ENCODE results near the gene ASB13.

Gene ASB13

DNA sequence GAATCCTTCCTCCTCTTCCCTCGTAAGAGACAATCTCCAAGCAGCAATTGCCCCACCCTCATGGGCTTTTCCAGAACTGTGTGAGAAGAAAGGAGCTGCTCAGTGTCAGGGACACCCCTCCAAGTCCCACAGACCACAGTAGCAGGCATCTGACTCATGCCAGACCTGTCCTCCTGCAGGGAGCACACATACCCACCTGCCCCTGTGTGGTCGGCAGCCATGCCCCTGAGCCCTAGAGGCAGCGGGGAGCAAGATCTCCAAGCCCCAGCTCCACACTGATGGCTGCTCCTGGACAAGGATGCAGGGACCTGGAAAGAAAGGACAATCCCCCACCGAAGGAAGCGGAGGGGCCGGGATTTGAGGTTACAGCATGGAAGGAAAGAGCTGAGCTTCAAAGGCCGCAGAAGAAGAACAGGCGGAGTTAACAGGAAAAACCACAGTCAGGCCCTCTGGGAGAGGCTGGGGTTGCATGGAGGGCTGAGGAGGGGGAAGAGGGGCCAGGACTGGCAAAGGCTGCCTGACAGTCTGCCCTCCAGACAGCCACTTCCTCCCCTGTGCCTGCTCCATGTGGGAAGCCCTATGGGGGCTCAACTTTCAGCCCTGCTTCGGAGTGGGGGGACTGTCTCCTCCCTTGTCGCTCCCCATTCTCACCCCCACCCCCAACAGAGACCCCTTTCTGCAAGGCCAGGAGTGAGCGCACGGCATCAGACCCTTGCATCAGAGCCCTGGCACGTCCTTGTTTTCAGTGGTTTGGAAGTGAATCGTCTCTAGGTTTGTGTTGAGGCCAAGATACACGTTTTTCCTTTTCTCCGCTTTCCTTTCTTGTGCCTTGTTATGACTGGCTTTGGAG lies 46.8 kb downstream of the ASB13 start:
- no peaks in the 10 kb centered on the region for H3K9me3 ChIP-seq (ENCODE audit: low read depth, low read length)
- no peak for DNase-seq (ENCODE audit: low read depth, low spot score)
- H3K4me3 ChIP-seq = no peak overlapping the region
- H3K36me3 ChIP-seq (ENCODE audit: insufficient read depth, low read length) = no peaks in the 10 kb centered on the region
- TF ChIP-seq POLR2AphosphoS5 (IDR thresholded peaks at IDR 0.05; ENCODE audit: borderline replicate concordance, low read depth, low read length) (no peak), EZH2 (IDR thresholded peaks at IDR 0.05) (no peak), FOXP2 (optimal IDR thresholded peaks at IDR 0.05; ENCODE audit: control extremely low read depth, extremely low read length, insufficient read depth) (no peak)
- H3K27ac ChIP-seq = no peak overlapping the region
- H3K9ac ChIP-seq (ENCODE audit: insufficient read length) = no peak overlapping the region

DNA sequence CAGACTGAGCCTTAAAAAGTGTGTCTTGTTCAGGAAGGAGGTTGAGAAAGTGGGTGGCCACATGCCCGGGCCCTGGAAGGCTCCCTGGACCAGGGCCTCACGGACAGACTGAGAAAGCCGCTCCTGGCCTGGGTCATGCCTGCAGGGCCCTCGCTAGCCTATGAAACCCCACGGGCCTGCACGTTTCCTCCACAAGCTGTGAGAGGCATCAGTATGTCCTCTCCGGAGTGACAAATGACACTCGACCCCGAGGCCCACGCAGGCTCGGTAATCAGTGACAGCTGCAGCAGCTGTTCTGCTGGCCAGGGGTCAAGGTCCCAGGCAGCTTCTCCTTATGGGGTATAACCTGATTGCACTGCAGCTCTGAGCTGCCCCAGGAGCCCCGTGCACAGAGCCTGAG lies 47.6 kb downstream of the ASB13 start:
- DNase-seq (ENCODE audit: low read depth, low spot score) = no peak
- H3K9ac ChIP-seq (ENCODE audit: insufficient read length) = no peak overlapping the region
- no peak for TF ChIP-seq FOXP2 (optimal IDR thresholded peaks at IDR 0.05; ENCODE audit: control extremely low read depth, extremely low read length, insufficient read depth)
- TF ChIP-seq EZH2 (IDR thresholded peaks at IDR 0.05) = no peak
- no peak for TF ChIP-seq POLR2AphosphoS5 (IDR thresholded peaks at IDR 0.05; ENCODE audit: borderline replicate concordance, low read depth, low read length)
- no peak overlapping the region for H3K27ac ChIP-seq
- no peaks in the 10 kb centered on the region for H3K36me3 ChIP-seq (ENCODE audit: insufficient read depth, low read length)
- H3K4me3 ChIP-seq = no peak overlapping the region
- no peaks in the 10 kb centered on the region for H3K9me3 ChIP-seq (ENCODE audit: low read depth, low read length)

DNA sequence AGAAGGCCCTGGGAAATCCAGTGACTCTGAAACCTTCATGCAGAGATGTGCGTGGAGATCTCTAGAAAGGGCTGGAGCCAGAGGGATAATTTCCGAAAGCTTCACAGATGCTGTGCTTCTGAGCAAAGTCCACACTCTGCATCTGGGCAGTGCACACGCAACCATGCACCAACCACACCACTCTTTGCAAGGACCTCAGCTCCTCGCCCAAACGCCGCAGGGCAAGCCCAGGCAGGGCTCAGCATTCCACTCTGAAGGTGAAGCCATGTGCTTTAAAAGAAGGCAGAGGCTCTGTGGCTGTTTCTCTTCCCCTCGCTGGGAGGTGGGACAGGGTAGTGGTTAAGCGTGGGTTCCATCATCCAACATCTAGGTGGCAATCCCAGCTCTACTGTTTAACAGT lies 48.4 kb downstream of the ASB13 start:
- no peaks in the 10 kb centered on the region for H3K9me3 ChIP-seq (ENCODE audit: low read depth, low read length)
- DNase-seq (ENCODE audit: low read depth, low spot score) = no peak
- no peak overlapping the region for H3K4me3 ChIP-seq
- H3K9ac ChIP-seq (ENCODE audit: insufficient read length) = no peak overlapping the region
- H3K27ac ChIP-seq = no peak overlapping the region
- TF ChIP-seq FOXP2 (optimal IDR thresholded peaks at IDR 0.05; ENCODE audit: control extremely low read depth, extremely low read length, insufficient read depth) (no peak), EZH2 (IDR thresholded peaks at IDR 0.05) (no peak), POLR2AphosphoS5 (IDR thresholded peaks at IDR 0.05; ENCODE audit: borderline replicate concordance, low read depth, low read length) (no peak)
- no peaks in the 10 kb centered on the region for H3K36me3 ChIP-seq (ENCODE audit: insufficient read depth, low read length)

DNA sequence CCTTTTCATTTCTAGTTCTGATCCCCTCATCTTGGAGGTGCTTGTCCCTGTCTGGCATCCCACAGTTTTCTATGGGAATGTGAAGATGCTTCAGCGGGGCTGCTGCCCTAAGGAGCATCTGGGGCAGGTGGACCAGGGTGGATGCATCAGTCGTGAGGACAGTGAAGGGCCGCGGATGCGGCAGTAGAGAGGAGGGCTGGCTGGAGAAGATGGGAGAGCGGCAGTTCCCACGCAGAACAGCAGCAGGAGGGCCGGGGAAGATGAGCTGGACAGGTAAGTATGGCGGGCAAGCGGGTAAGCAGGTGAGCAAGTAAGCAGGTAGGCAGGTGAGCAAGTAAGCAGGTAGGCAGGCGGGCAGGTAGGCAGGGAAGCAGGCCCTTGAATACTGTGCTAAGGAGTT lies 48.9 kb downstream of the ASB13 start:
- H3K27ac ChIP-seq = no peak overlapping the region
- DNase-seq (ENCODE audit: low read depth, low spot score) = no peak
- H3K4me3 ChIP-seq = no peak overlapping the region
- no peaks in the 10 kb centered on the region for H3K36me3 ChIP-seq (ENCODE audit: insufficient read depth, low read length)
- no peaks in the 10 kb centered on the region for H3K9me3 ChIP-seq (ENCODE audit: low read depth, low read length)
- TF ChIP-seq EZH2 (IDR thresholded peaks at IDR 0.05) = no peak
- no peak for TF ChIP-seq FOXP2 (optimal IDR thresholded peaks at IDR 0.05; ENCODE audit: control extremely low read depth, extremely low read length, insufficient read depth)
- no peak for TF ChIP-seq POLR2AphosphoS5 (IDR thresholded peaks at IDR 0.05; ENCODE audit: borderline replicate concordance, low read depth, low read length)
- no peak overlapping the region for H3K9ac ChIP-seq (ENCODE audit: insufficient read length)

DNA sequence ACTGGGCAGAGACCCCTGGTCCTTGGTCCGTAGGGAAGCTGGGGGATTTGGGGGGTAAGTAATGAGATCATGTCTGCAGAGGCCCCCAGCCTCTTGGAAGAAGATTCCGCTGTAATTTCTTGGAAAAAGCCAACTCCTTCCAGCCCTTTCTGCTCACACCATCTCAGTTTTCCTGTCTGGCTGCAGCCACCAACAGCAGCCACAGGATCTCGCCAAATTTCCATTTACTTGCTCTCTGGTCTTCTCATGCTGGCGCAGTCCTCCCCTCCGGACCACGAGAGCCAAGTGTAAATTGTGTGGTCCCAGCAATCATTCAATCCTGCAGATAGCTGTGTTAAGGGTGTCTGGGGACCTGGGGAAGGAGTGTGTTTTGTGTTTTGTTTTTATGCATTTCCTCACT lies 49.6 kb downstream of the ASB13 start:
- no peaks in the 10 kb centered on the region for H3K9me3 ChIP-seq (ENCODE audit: low read depth, low read length)
- H3K27ac ChIP-seq = no peak overlapping the region
- no peak overlapping the region for H3K9ac ChIP-seq (ENCODE audit: insufficient read length)
- no peak for DNase-seq (ENCODE audit: low read depth, low spot score)
- no peaks in the 10 kb centered on the region for H3K36me3 ChIP-seq (ENCODE audit: insufficient read depth, low read length)
- no peak overlapping the region for H3K4me3 ChIP-seq
- no peak for TF ChIP-seq EZH2 (IDR thresholded peaks at IDR 0.05)

DNA sequence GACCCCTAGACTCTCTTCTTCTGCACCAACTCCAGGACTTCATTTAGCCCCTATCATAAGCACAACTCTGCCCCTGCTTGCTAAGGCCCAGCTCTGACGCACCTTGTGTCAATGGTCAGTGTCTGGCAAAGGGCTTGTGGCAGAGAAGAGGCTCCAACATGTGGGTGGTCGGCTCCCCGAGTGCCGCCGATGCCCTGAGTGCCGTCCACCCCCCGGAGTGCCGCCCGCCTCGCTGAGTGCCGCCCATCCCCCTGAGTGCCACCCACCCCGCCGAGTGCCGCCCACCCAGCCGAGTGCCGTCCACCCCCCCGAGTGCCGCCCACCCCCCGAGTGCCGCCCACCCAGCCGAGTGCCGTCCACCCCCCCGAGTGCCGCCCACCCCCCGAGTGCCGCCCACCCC lies 50.3 kb downstream of the ASB13 start:
- no peaks in the 10 kb centered on the region for H3K36me3 ChIP-seq (ENCODE audit: insufficient read depth, low read length)
- no peaks in the 10 kb centered on the region for H3K9me3 ChIP-seq (ENCODE audit: low read depth, low read length)
- H3K9ac ChIP-seq (ENCODE audit: insufficient read length) = no peak overlapping the region
- no peak overlapping the region for H3K27ac ChIP-seq
- H3K4me3 ChIP-seq = no peak overlapping the region
- no peak for DNase-seq (ENCODE audit: low read depth, low spot score)
- TF ChIP-seq FOXP2 (optimal IDR thresholded peaks at IDR 0.05; ENCODE audit: control extremely low read depth, extremely low read length, insufficient read depth) (no peak), EZH2 (IDR thresholded peaks at IDR 0.05) (no peak), POLR2AphosphoS5 (IDR thresholded peaks at IDR 0.05; ENCODE audit: borderline replicate concordance, low read depth, low read length) (no peak)

DNA sequence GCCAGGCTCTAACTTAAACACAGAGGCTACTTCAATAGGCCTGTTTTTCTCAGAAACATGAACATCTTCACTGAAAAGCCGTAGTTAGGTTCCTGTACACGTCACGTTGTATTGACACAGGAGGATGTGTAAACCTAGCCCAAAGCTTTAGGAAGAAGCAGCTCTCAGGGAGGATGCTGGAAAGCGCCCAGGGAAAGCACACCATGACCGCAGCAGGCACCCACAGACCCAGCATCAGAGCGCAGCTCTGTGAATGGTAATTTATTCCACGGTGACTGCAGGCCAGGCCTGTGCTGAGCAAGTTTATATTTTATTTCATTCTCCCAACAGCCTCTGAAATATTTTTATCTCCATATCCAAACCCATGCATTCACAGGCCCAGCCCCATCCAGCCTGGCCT lies 51.1 kb downstream of the ASB13 start:
- Histone ChIP-seq H3K27ac (no peak overlapping the region), H3K9me3 (ENCODE audit: low read depth, low read length) (no peaks in the 10 kb centered on the region), H3K9ac (ENCODE audit: insufficient read length) (no peak overlapping the region), H3K36me3 (ENCODE audit: insufficient read depth, low read length) (no peaks in the 10 kb centered on the region), H3K4me3 (no peak overlapping the region)
- TF ChIP-seq POLR2AphosphoS5 (IDR thresholded peaks at IDR 0.05; ENCODE audit: borderline replicate concordance, low read depth, low read length) = no peak
- TF ChIP-seq EZH2 (IDR thresholded peaks at IDR 0.05) = no peak
- no peak for TF ChIP-seq FOXP2 (optimal IDR thresholded peaks at IDR 0.05; ENCODE audit: control extremely low read depth, extremely low read length, insufficient read depth)
- no peak for DNase-seq (ENCODE audit: low read depth, low spot score)

DNA sequence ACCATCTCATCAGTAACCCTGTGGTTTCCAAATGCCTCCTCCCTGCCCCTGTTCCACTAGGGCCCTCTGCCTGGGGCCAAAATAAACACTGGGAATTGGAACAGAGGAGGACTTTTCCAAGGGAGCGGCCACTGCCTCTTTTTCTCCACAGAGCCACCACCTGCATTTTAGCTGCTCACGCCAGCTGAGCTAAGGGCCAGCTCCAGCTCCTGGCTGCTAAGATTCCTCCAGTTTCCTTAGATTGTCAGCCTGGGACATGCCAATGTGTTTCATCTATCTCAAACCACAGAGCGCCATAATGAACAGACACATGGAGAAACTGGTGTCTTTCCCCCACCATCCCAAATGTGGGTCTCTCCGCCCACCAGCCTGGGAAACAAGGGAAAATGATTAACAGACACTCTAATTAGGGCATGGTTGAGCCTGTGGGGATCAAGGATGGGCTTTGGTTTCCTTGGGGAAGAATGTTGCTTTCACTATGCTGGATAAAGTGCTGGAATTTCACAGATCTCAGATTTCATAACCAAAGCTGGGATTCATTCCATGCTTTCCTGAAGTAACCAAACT lies 52.2 kb downstream of the ASB13 start:
- Histone ChIP-seq H3K36me3 (ENCODE audit: insufficient read depth, low read length) (no peaks in the 10 kb centered on the region), H3K4me3 (no peak overlapping the region), H3K9me3 (ENCODE audit: low read depth, low read length) (no peaks in the 10 kb centered on the region), H3K27ac (no peak overlapping the region), H3K9ac (ENCODE audit: insufficient read length) (no peak overlapping the region)
- DNase-seq (ENCODE audit: low read depth, low spot score) = no peak
- TF ChIP-seq EZH2 (IDR thresholded peaks at IDR 0.05) = no peak
- no peak for TF ChIP-seq POLR2AphosphoS5 (IDR thresholded peaks at IDR 0.05; ENCODE audit: borderline replicate concordance, low read depth, low read length)
- no peak for TF ChIP-seq FOXP2 (optimal IDR thresholded peaks at IDR 0.05; ENCODE audit: control extremely low read depth, extremely low read length, insufficient read depth)

Data from SK-N-MC (cell line).